Transverse colon (tissue), 3 donors: ENCODE data around the gene CDX1.

ENCODE experiments used
- CTCF ChIP-seq, 5 experiments: fragments of 200-600 bp in 3 of 5; fragments of 450-650 bp in 2 of 5; sonication (generic) in 3 of 5; IDR thresholded peaks; 1 replicate in 2 of 5; 2 replicates in 3 of 5; pipeline ENCODE4 v1.5.1; 2016 to 2017; ENCODE audit warnings: antibody characterized with exemption in 5 of 5, inconsistent platforms in 3 of 5, mild to moderate bottlenecking in 2 of 5, moderate library complexity in 1 of 5
- POLR2A ChIP-seq: fragments of 450-650 bp; IDR thresholded peaks from one replicate; pipeline ENCODE4 v1.6.1; 2016; ENCODE audit warnings: antibody characterized with exemption, mild to moderate bottlenecking, moderate library complexity

- no peak for TF ChIP-seq CTCF (IDR thresholded peaks at IDR 0.05)
- TF ChIP-seq POLR2A: no peak
Observed at GRCh38 chr5:150197476-150197875, 30.9 kb downstream of the CDX1 start.
